ENCODE data around the gene ATP6V0A1. TPM values are rescaled to one million over a fixed set of nuclear protein-coding genes. Genes with fewer than 3 reads are reported as not detected.
"Not testable (repeated sequence)": the region's sequence is repeated elsewhere in the genome, so short reads cannot be mapped to it uniquely, and the experiment has no call there.

The ATP6V0A1 gene
- total RNA-seq, 1 donor from 2014 or later, result 103 TPM

DNA sequence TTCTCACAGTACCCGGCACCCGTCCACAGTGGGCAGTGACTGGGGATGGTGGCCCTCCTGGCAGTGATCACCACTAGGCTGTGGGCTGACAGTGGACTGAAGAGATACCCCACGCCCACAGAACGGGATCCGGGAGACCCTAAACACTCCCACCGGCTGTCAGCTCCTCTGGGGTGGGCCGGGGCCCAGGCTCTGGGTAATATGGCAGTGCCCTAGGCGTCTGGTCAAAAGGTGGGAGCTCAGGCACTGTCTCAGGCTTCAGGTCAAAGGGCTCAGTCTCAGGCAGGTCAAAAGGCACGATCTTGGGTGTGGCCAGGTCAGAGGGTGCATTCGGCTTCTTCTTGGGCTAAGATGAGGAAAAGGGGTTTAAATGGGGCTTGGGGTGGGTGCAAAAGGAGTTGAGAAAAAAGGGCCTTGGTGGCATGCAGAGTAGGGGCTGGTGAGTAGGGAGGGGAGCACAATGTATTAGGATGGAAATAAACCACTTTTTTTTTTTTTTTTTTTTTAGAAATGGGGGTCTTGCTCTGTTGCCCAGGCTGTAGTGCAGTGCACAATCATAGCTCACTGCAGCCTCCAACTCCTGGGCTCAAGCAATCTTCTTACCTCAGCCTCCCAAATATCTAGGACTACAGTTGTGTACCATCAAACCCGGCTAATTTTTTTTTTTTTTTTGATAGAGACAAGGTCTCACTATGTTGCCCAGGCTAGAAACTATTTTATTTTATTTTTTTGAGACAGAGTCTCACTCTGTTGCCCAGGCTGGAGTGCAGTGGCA is 46.6 kb upstream of the ATP6V0A1 start:
- peak overlapping the region; percentile 64 for H3K27ac Mint-ChIP-seq (ENCODE audit: unreplicated experiment)
- no peak overlapping the region for H3K4me3 Mint-ChIP-seq (ENCODE audit: unreplicated experiment)
- peaks cover 14% of the 10 kb centered on the region for H3K36me3 Mint-ChIP-seq (ENCODE audit: low read depth, unreplicated experiment)
- H3K9me3 Mint-ChIP-seq (ENCODE audit: unreplicated experiment), result no peaks in the 10 kb centered on the region
- TF ChIP-seq CTCF (IDR thresholded peaks at IDR 0.05; ENCODE audit: unreplicated experiment), result no peak
- peaks cover 52% of the 10 kb centered on the region for H3K4me1 Mint-ChIP-seq (ENCODE audit: unreplicated experiment)
- DNase-seq (ENCODE audit: low spot score), result no peak
- H3K27me3 Mint-ChIP-seq (ENCODE audit: unreplicated experiment), result peaks cover 6% of the 10 kb centered on the region

- Mint-ChIP-seq H3K27me3 (ENCODE audit: unreplicated experiment) (peaks cover 3% of the 10 kb centered on the region), H3K4me1 (ENCODE audit: unreplicated experiment) (peaks cover 40% of the 10 kb centered on the region), H3K27ac (ENCODE audit: unreplicated experiment) (no peak overlapping the region), H3K9me3 (ENCODE audit: unreplicated experiment) (no peaks in the 10 kb centered on the region), H3K4me3 (ENCODE audit: unreplicated experiment) (no peak overlapping the region), H3K36me3 (ENCODE audit: low read depth, unreplicated experiment) (peaks cover 14% of the 10 kb centered on the region)
- TF ChIP-seq CTCF (IDR thresholded peaks at IDR 0.05; ENCODE audit: unreplicated experiment), result no peak
- DNase-seq (ENCODE audit: low spot score), result no peak
These were observed 45.1 kb upstream of the ATP6V0A1 start for GRCh38 chr17:42413464-42414040.

- Mint-ChIP-seq H3K9me3 (ENCODE audit: unreplicated experiment) (no peaks in the 10 kb centered on the region), H3K36me3 (ENCODE audit: low read depth, unreplicated experiment) (peaks cover 19% of the 10 kb centered on the region), H3K4me3 (ENCODE audit: unreplicated experiment) (no peak overlapping the region), H3K27ac (ENCODE audit: unreplicated experiment) (no peak overlapping the region), H3K27me3 (ENCODE audit: unreplicated experiment) (peaks cover 6% of the 10 kb centered on the region), H3K4me1 (ENCODE audit: unreplicated experiment) (peaks cover 39% of the 10 kb centered on the region)
- TF ChIP-seq CTCF (IDR thresholded peaks at IDR 0.05; ENCODE audit: unreplicated experiment), result no peak
- no peak for DNase-seq (ENCODE audit: low spot score)
These were observed 43.8 kb upstream of the ATP6V0A1 start for GRCh38 chr17:42414704-42415409.

DNA sequence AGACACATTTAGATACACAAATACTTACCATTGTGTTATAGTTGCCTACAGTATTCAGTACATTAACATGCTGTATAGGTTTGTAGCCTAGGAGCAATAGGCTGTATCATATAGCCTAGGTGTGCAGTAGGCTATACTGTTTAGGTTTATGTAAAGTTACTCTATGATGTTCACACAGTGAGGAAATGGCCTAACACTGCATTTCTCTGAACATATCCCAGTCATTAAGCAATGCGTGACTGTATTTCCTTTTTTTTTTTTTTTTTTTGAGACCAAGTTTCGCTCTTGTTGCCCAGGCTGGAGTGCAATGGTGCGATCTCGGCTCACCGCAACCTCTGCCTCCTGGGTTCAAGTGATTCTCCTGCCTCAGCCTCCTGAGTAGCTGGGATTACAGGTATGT is 40.7 kb upstream of the ATP6V0A1 start:
- Mint-ChIP-seq H3K36me3 (ENCODE audit: low read depth, unreplicated experiment) (peaks cover 29% of the 10 kb centered on the region), H3K4me1 (ENCODE audit: unreplicated experiment) (peaks cover 46% of the 10 kb centered on the region), H3K27me3 (ENCODE audit: unreplicated experiment) (peaks cover 15% of the 10 kb centered on the region)
- DNase-seq (ENCODE audit: low spot score); H3K4me3 Mint-ChIP-seq (ENCODE audit: unreplicated experiment); H3K9me3 Mint-ChIP-seq (ENCODE audit: unreplicated experiment); H3K27ac Mint-ChIP-seq (ENCODE audit: unreplicated experiment): not testable (repeated sequence)

DNA sequence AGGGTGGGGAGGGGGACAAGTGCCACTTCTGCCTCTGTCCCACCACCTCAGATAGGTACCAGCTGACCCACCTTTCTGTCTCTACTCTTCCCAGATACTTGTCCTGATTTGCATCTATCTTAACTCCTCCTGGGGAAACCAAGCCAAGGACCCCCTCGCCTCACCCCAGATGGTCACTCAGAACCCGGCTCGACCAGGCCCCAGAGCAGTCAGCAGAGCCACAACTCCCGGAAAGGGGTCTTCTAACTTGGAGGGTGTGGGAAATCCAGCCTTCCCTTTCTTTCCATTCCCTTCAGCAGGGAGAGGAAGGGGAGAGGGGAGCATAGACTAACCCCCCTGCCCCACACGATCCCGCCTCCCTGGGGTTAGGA is 37.6 kb upstream of the ATP6V0A1 start:
- Mint-ChIP-seq H3K4me1 (ENCODE audit: unreplicated experiment) (peaks cover 34% of the 10 kb centered on the region), H3K27ac (ENCODE audit: unreplicated experiment) (peak overlapping the region; percentile 92), H3K9me3 (ENCODE audit: unreplicated experiment) (peaks cover 3% of the 10 kb centered on the region), H3K36me3 (ENCODE audit: low read depth, unreplicated experiment) (peaks cover 22% of the 10 kb centered on the region), H3K27me3 (ENCODE audit: unreplicated experiment) (peaks cover 16% of the 10 kb centered on the region), H3K4me3 (ENCODE audit: unreplicated experiment) (peak overlapping the region; percentile 99)
- TF ChIP-seq CTCF (IDR thresholded peaks at IDR 0.05; ENCODE audit: unreplicated experiment), result no peak
- no peak for DNase-seq (ENCODE audit: low spot score)
